GM23248 (cell line): ENCODE data around the gene ANGPT4.

ENCODE experiments used
- EZH2 ChIP-seq: fragments of 200-600 bp; sonication (generic); IDR thresholded peaks from 2 replicates; pipeline ENCODE4 v1.6.1; 2018; ENCODE audit warnings: antibody characterized with exemption, mild to moderate bottlenecking; ENCODE audit not compliant: insufficient read depth, poor library complexity, severe bottlenecking
- EZH2phosphoT487 ChIP-seq: fragments of 200-600 bp; sonication (generic); IDR thresholded peaks from 2 replicates; pipeline ENCODE4 v1.6.1; 2018; ENCODE audit warnings: antibody characterized with exemption, moderate library complexity, mild to moderate bottlenecking, low read depth; ENCODE audit not compliant: insufficient read depth

- TF ChIP-seq EZH2phosphoT487: no peak
- TF ChIP-seq EZH2: no peak
These were observed 89.3 kb downstream of the ANGPT4 start for GRCh38 chr20:826695-827323.
